Measurements from ENCODE around the gene CXCL17.

GRCh38 chr19:42411581-42412178, 31.1 kb downstream of the CXCL17 start:
- TF ChIP-seq, protein P1, sequence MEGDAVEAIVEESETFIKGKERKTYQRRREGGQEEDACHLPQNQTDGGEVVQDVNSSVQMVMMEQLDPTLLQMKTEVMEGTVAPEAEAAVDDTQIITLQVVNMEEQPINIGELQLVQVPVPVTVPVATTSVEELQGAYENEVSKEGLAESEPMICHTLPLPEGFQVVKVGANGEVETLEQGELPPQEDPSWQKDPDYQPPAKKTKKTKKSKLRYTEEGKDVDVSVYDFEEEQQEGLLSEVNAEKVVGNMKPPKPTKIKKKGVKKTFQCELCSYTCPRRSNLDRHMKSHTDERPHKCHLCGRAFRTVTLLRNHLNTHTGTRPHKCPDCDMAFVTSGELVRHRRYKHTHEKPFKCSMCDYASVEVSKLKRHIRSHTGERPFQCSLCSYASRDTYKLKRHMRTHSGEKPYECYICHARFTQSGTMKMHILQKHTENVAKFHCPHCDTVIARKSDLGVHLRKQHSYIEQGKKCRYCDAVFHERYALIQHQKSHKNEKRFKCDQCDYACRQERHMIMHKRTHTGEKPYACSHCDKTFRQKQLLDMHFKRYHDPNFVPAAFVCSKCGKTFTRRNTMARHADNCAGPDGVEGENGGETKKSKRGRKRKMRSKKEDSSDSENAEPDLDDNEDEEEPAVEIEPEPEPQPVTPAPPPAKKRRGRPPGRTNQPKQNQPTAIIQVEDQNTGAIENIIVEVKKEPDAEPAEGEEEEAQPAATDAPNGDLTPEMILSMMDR (IDR thresholded peaks at IDR 0.05; ENCODE audit: low read depth, low read length) = no peak
- TF ChIP-seq EZH2phosphoT487 (IDR thresholded peaks at IDR 0.05; ENCODE audit: low read depth) = no peak
